Measurements from ENCODE around the gene RAPGEF1.
A peak's percentile ranks its signal among the peaks of the same experiment; 100 is the strongest.

RAPGEF1 gene

GRCh38 chr9:131595696-131596429 is 144.0 kb downstream of the RAPGEF1 start:
- no peak for DNase-seq

GRCh38 chr9:131594906-131595665 is 144.8 kb downstream of the RAPGEF1 start:
- no peak for DNase-seq

- no peak for DNase-seq
Measured at GRCh38 chr9:131593936-131594665, 145.8 kb downstream of the RAPGEF1 start.

GRCh38 chr9:131593091-131593820 is 146.6 kb downstream of the RAPGEF1 start:
- DNase-seq: no peak

- no peak for DNase-seq
Measured at GRCh38 chr9:131591845-131592208, 148.0 kb downstream of the RAPGEF1 start.

- DNase-seq: peak; percentile 71
Measured at GRCh38 chr9:131590907-131591844, 148.7 kb downstream of the RAPGEF1 start.

GRCh38 chr9:131590449-131590848 is 149.4 kb downstream of the RAPGEF1 start:
- DNase-seq: no peak

- no peak for DNase-seq
Measured at GRCh38 chr9:131589993-131590392, 149.9 kb downstream of the RAPGEF1 start.

- no peak for DNase-seq
Measured at GRCh38 chr9:131589124-131589711, 150.7 kb downstream of the RAPGEF1 start.

- DNase-seq: no peak
Measured at GRCh38 chr9:131588396-131588795, 151.5 kb downstream of the RAPGEF1 start.

GRCh38 chr9:131587906-131588305 is 152.0 kb downstream of the RAPGEF1 start:
- no peak for DNase-seq

- no peak for DNase-seq
Measured at GRCh38 chr9:131587331-131587730, 152.5 kb downstream of the RAPGEF1 start.

GRCh38 chr9:131585375-131585774 is 154.5 kb downstream of the RAPGEF1 start:
- peak; percentile 65 for DNase-seq

GRCh38 chr9:131584858-131585257 is 155.0 kb downstream of the RAPGEF1 start:
- no peak for DNase-seq

GRCh38 chr9:131583836-131584555 is 155.9 kb downstream of the RAPGEF1 start:
- no peak for DNase-seq

- no peak for DNase-seq
Measured at GRCh38 chr9:131583337-131583645, 156.6 kb downstream of the RAPGEF1 start.

- DNase-seq: no peak
Measured at GRCh38 chr9:131582466-131583336, 157.2 kb downstream of the RAPGEF1 start.

- DNase-seq: no peak
Measured at GRCh38 chr9:131582056-131582455, 157.8 kb downstream of the RAPGEF1 start.

GRCh38 chr9:131580358-131580757 is 159.5 kb downstream of the RAPGEF1 start:
- DNase-seq: no peak

GRCh38 chr9:131579789-131580211 is 160.1 kb downstream of the RAPGEF1 start:
- DNase-seq: no peak

Data from CD4-positive, alpha-beta T cell treated with Interleukin-4 for 4 hours (primary cell).